SHP77 (cell line): ENCODE results near the gene MED27.
A peak's percentile ranks its signal among the peaks of the same experiment; 100 is the strongest.

Experiments used
- DNase-seq, 2 experiments: peaks; one replicate each; lab custom pipeline; 2025; lab: John Stamatoyannopoulos, UW

The MED27 gene

DNA sequence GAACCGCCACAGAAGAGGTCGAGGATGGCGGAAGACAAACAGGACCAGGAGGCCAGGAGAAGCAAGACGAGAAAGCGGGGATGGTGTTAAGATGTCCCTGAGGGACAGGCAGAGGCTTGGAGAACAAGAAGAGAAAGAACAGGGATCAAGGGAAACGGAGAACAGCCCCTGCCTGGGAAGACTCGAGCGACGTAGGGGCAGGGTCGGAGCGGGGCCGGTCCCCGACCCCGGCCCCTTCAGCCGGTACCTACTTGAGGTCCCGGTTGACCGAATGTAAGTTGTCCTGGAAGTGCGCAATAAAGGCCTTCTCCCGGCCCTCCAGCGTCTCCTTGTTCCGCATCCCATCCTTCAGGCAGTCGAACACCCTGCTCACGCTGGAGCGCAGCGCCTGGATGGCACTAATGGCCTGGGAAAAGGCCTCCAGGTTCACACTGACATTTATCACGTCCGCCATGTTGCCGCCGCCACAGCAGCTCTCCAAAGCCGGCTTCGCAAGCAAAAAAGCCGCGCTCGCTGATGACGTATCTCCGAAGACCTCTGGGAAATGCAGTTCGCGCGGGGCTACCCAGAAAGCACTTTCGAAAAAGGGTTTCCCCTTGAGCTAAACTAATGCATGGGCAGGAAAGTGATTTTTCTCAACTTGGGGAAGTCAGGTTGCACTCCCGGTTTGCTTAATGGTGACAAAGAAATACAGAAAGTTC lies at the start of gene MED27:
Gene MED27 (minus strand): TSS at position 477 of the 701 bp plus-strand sequence. CDS start 23 bp downstream, at position 454.
- DNase-seq: peak; percentile 80 to 96

GRCh38 chr9:132127888-132128534 lies 48.3 kb upstream of the MED27 start:
- DNase-seq: no peak

- DNase-seq: no peak
Measured at GRCh38 chr9:132126680-132127236, 47.1 kb upstream of the MED27 start.

DNA sequence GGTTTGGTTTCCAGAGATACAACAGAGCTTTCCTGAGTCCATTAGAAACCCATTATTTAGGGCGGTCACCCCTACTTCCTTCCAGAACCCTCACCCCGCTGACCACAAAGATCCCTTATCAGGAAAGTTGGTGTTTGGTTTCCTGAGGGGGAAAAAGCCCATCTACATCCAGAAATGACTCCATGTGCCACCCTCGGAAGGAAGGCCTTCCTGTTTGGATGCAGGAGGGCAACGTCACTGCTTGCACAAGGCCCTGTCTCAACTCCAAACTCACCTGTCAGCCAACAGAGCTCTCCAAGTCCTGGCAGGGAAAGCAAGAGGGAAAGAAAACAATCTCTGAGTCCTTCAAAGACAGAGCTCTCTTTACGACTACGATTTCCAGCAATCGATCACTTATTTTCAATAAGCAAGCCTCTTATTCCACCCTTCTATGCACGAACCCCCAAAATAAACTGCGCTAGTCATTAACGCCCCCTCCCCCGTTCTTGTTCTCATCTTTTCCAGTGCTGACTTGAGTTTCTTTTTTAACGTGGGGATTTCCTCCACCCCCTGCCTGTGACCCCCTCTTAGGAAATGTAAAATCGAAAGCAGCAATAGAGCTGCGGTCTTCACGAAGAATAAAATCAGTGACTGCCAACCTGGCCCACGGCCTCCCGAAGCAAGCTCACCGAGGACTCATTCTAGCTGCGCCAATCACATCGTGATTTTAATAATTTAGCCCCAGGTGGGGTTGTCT lies 46.4 kb upstream of the MED27 start:
- no peak for DNase-seq

- no peak for DNase-seq
Measured at GRCh38 chr9:132125361-132125760, 45.7 kb upstream of the MED27 start.

DNA sequence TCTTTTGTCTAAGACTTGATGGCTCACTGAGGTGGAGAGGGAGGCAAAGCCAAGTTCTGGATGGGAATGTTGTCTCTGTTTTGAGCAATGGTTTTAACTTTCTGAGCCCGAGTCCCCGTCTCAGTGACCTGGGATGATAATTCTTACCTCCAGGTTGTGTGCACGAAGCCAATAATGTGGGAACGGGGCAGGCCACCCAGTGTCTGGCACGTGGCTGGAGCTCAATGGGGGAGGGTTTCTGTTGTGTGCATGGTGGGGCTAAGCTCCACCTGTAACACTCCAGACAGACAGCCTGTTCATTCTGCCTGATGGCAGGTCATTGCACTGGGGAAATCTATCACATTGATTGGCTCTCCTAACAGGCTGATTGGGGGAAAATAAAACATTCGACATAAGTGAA lies 45.1 kb upstream of the MED27 start:
- no peak for DNase-seq

- no peak for DNase-seq
Measured at GRCh38 chr9:132121021-132121420, 41.4 kb upstream of the MED27 start.

GRCh38 chr9:132117694-132118093 lies 38.0 kb upstream of the MED27 start:
- DNase-seq: no peak

- DNase-seq: no peak
Measured at GRCh38 chr9:132116583-132116982, 36.9 kb upstream of the MED27 start.

DNA sequence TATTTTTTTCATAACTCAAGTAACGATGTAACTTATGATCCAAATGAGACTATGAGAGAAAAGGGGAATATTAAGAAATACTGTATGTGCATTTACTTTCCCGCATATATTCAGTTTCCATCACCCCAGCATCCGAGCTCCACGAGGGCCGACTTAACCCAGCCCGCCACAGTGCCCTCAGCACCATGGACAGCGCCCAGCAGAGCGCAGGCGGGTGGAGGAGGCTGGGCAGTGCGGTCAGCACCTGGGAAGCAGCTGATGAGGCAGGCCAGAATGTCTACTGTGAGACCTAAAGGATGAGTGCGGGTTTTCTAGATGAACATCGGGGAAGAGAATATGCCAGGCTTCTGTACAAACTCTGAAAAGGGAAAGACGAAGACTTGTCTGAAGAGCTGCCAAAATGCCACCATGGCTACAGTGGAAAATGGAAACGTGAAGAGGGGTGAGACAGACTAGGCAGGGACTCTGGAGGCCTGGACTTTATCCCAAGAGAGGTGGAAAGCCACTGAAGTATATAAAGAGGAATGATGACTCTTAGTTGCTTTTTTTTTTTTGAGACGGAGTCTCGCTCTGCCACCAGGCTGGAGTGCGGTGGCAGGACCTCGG lies 34.5 kb upstream of the MED27 start:
- no peak for DNase-seq

DNA sequence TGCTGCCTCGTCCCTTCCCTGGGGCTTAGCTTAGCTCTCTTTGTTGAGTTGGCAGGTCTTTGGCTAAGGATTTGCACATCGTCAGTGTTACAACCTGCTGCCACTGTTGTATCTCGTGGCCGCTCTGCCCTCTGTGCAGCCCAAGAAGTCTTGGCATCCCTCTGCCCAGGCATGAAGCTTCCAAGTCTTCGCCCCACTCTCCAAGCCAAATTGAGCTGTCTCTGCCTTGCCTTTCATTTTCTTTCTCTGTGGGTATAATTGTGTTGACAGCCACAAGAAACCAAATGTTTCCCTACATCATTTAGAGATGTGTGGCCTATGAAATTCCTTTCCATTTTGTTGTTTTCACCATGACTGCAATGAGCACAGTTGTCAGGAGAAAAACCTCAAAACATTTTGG lies 29.6 kb upstream of the MED27 start:
- no peak for DNase-seq

- DNase-seq: no peak
Measured at GRCh38 chr9:132108728-132109127, 29.1 kb upstream of the MED27 start.

- DNase-seq: no peak
Measured at GRCh38 chr9:132099741-132100407, 20.2 kb upstream of the MED27 start.

- no peak for DNase-seq
Measured at GRCh38 chr9:132099167-132099566, 19.5 kb upstream of the MED27 start.

DNA sequence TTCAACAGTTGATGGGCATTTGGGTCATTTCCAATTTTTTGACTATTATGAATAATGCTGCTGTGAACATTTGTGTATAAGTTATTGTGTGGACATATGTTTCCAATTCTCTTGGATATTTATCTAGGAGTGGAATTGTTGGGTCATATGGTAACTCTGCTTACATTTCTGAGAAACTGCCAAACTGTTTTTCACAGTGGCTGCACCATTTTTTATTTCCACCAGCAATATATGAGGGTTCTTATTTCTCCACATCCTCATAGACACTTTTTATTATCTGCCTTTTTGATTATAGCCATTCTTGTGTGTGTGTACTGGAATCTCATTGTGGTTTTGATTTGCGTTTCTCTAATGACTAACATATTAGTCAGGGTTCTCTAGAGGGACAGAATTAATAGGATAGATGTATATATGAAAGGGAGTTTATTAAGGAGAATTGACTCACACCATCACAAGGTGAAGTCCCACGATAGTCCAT lies 14.7 kb upstream of the MED27 start:
- no peak for DNase-seq

- no peak for DNase-seq
Measured at GRCh38 chr9:132090771-132091170, 11.1 kb upstream of the MED27 start.

- no peak for DNase-seq
Measured at GRCh38 chr9:132087438-132088030, 7.9 kb upstream of the MED27 start.

DNA sequence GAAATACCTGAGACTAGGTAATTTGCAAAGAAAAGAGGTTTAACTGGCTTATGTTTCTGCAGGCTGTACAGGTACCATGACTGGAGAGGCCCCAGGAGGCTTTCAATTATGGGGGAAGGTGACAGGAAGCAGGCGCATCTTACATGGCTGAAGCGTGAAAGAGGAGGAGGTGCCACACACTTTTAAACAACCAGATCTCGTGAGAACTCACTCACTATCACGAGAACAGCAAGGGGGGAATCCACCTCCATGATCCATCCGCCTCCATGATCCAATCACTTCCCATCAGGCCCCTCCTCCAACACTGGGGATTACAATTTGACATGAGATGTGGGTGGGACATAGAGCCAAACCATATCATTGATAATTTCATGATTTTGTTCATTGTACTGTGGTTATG lies 2.5 kb upstream of the MED27 start:
- no peak for DNase-seq

DNA sequence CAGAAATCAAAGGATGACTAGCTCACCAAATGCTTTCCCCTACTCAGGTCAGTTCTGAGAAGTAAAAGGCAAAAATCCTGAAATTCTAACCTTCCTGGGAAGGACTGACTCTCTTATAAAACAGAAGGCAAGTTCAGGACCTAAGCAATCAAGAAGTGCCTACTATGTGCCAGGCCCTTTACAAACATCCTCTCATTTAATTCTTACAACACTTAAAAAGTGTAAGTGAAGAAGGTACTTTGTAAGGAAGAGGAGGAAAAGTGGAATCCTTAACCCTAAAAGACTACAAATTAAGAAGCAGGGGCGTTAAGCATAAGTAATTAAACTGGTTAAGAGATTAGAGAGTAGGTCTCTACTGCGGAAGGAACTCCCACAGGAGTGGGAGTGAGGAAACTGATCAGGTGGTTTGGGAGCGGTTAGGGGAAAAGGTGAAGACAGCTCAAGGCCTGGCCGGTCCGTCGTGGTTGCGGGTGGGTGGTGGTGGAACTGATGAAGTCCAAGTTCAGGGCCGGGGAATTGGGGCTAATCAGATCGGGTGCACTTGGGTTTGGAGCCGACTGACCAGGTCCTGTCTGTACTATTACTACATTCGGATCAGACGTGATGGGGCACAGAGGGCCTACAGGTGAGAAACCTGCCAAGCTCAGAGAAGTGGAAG lies 839 bp downstream of the MED27 start:
- no peak for DNase-seq

- DNase-seq: peak; percentile 50 to 70
Measured at GRCh38 chr9:132077881-132078698, 1.6 kb downstream of the MED27 start.
